K562 (cell line): ENCODE results near the gene TRNP1. TPM values are rescaled to one million over a fixed set of nuclear protein-coding genes. Genes with fewer than 3 reads are reported as not detected.
A peak's percentile ranks its signal among the peaks of the same experiment; 100 is the strongest.

Source experiments
- polyA plus RNA-seq, 8 experiments: library from polyadenylated mRNA; depleted of rRNA in 4 of 8; stranded (reverse) in 5 of 8; unstranded in 3 of 8; fragments of >200 nt; fragmentation: Nextera tagmentation in 2 of 8; fragmentation: Illumina TruSeq in 1 of 8; extraction: Ambion mirVana in 2 of 8; extraction: Trizol in 1 of 8; gene quantifications; 2 replicates each; pipeline versions ENCODE4 v1.2.1 to v1.2.3, GENCODE V29; 2011 to 2014; ENCODE audit warnings: inconsistent platforms in 1 of 8, missing spikeins in 1 of 8
- total RNA-seq, 7 experiments: library from RNA; depleted of rRNA in 6 of 7; stranded (reverse); fragments of >200 nt in 6 of 7; fragmentation: Illumina TruSeq in 2 of 7; extraction: Trizol in 2 of 7; gene quantifications; 2 replicates each; pipeline versions ENCODE4 v1.2.1 to v1.2.3, GENCODE V29; 2011 to 2021; ENCODE audit warnings: low replicate concordance in 1 of 7
- TF ChIP-seq, protein P1 (sequence below), 2 experiments: fragments of 450-650 bp; conservative IDR thresholded peaks; 2 replicates each; pipeline ENCODE4 v1.6.1; 2017; ENCODE audit warnings: mild to moderate bottlenecking in 2 of 2, moderate library complexity in 2 of 2

TRNP1 gene
- total and polyA plus RNA-seq, 9 of the 15 experiments (the other 6 are each of a cell fraction or from before 2014, with no cell fraction given): 0.03 to 1.3 (median 0.95) TPM

- TF ChIP-seq, protein P1, sequence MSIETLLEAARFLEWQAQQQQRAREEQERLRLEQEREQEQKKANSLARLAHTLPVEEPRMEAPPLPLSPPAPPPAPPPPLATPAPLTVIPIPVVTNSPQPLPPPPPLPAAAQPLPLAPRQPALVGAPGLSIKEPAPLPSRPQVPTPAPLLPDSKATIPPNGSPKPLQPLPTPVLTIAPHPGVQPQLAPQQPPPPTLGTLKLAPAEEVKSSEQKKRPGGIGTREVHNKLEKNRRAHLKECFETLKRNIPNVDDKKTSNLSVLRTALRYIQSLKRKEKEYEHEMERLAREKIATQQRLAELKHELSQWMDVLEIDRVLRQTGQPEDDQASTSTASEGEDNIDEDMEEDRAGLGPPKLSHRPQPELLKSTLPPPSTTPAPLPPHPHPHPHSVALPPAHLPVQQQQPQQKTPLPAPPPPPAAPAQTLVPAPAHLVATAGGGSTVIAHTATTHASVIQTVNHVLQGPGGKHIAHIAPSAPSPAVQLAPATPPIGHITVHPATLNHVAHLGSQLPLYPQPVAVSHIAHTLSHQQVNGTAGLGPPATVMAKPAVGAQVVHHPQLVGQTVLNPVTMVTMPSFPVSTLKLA (conservative IDR thresholded peaks at IDR 0.05): peak; percentile 78 to 88
- TF ChIP-seq, all 486 proteins: peak for 17
These were observed 56.1 kb downstream of the TRNP1 start (continued) for GRCh38 chr1:27049607-27050006.

Other genes with a start within 250 kb of the TRNP1 start
Only the 7 nearest of the 11 such genes appear.
- gene SFN, start 130.5 kb upstream of the TRNP1 start, total RNA-seq (2014; rRNA removed): 2.2 and 2.7 TPM in 2 replicates
- gene SFN, start 130.5 kb upstream of the TRNP1 start, total RNA-seq (2014; rRNA removed; fragmentation: Illumina TruSeq; extraction: Trizol): 0.38 and 0.73 TPM in 2 replicates
- gene SFN, start 130.5 kb upstream of the TRNP1 start, total RNA-seq (2015; rRNA removed; fragmentation: Illumina TruSeq; extraction: Trizol): 2.0 and 3.0 TPM in 2 replicates
- 3.1 and 3.7 TPM in 2 replicates for gene SFN, start 130.5 kb upstream of the TRNP1 start, total RNA-seq (2021)
- gene SFN, start 130.5 kb upstream of the TRNP1 start, polyA plus RNA-seq (2011; rRNA removed): 0.86 and 1.7 TPM in 2 replicates
- 2.7 and 3.4 TPM in 2 replicates for gene SFN, start 130.5 kb upstream of the TRNP1 start, polyA plus RNA-seq (2014; fragmentation: Illumina TruSeq; extraction: Trizol)
- under 1 TPM; 0.10 to 0.11 TPM for gene SFN, start 130.5 kb upstream of the TRNP1 start, polyA plus RNA-seq (2014; fragmentation: Nextera tagmentation; extraction: Ambion mirVana)
- gene SFN, start 130.5 kb upstream of the TRNP1 start, polyA plus RNA-seq (2014; rRNA removed): 3.8 and 3.9 TPM in 2 replicates
- gene GPN2, start 103.4 kb upstream of the TRNP1 start, total RNA-seq (2014; rRNA removed): 16.3 and 26.7 TPM in 2 replicates
- gene GPN2, start 103.4 kb upstream of the TRNP1 start, total RNA-seq (2014; rRNA removed; fragmentation: Illumina TruSeq; extraction: Trizol): 19.3 and 20.4 TPM in 2 replicates
- 27.0 and 28.0 TPM in 2 replicates for gene GPN2, start 103.4 kb upstream of the TRNP1 start, total RNA-seq (2015; rRNA removed; fragmentation: Illumina TruSeq; extraction: Trizol)
- 58.8 and 59.0 TPM in 2 replicates for gene GPN2, start 103.4 kb upstream of the TRNP1 start, total RNA-seq (2021)
- 45.1 and 64.7 TPM in 2 replicates for gene GPN2, start 103.4 kb upstream of the TRNP1 start, polyA plus RNA-seq (2011; rRNA removed)
- 23.2 and 34.0 TPM in 2 replicates for gene GPN2, start 103.4 kb upstream of the TRNP1 start, polyA plus RNA-seq (2014; fragmentation: Illumina TruSeq; extraction: Trizol)
- 10 to 100 TPM in 1 of 2 experiments, 1 to 10 TPM in 1; 9.9 to 11.4 TPM for gene GPN2, start 103.4 kb upstream of the TRNP1 start, polyA plus RNA-seq (2014; fragmentation: Nextera tagmentation; extraction: Ambion mirVana)
- 17.4 and 31.8 TPM in 2 replicates for gene GPN2, start 103.4 kb upstream of the TRNP1 start, polyA plus RNA-seq (2014; rRNA removed)
- gene GPATCH3, start 93.2 kb upstream of the TRNP1 start, total RNA-seq (2014; rRNA removed): 16.4 and 21.0 TPM in 2 replicates
- 8.6 and 9.9 TPM in 2 replicates for gene GPATCH3, start 93.2 kb upstream of the TRNP1 start, total RNA-seq (2014; rRNA removed; fragmentation: Illumina TruSeq; extraction: Trizol)
- 15.3 and 16.2 TPM in 2 replicates for gene GPATCH3, start 93.2 kb upstream of the TRNP1 start, total RNA-seq (2015; rRNA removed; fragmentation: Illumina TruSeq; extraction: Trizol)
- gene GPATCH3, start 93.2 kb upstream of the TRNP1 start, total RNA-seq (2021): 22.5 and 23.0 TPM in 2 replicates
- gene GPATCH3, start 93.2 kb upstream of the TRNP1 start, polyA plus RNA-seq (2011; rRNA removed): 5.4 and 7.2 TPM in 2 replicates
- gene GPATCH3, start 93.2 kb upstream of the TRNP1 start, polyA plus RNA-seq (2014; fragmentation: Illumina TruSeq; extraction: Trizol): 14.4 and 17.5 TPM in 2 replicates
- 1 to 10 TPM; 1.6 to 4.9 TPM for gene GPATCH3, start 93.2 kb upstream of the TRNP1 start, polyA plus RNA-seq (2014; fragmentation: Nextera tagmentation; extraction: Ambion mirVana)
- 13.3 and 16.1 TPM in 2 replicates for gene GPATCH3, start 93.2 kb upstream of the TRNP1 start, polyA plus RNA-seq (2014; rRNA removed)
- not detected in 2 replicates for gene NR0B2, start 79.7 kb upstream of the TRNP1 start, total RNA-seq (2014; rRNA removed)
- gene NR0B2, start 79.7 kb upstream of the TRNP1 start, total RNA-seq (2014; rRNA removed; fragmentation: Illumina TruSeq; extraction: Trizol): not detected in 2 replicates
- not detected in 2 replicates for gene NR0B2, start 79.7 kb upstream of the TRNP1 start, total RNA-seq (2015; rRNA removed; fragmentation: Illumina TruSeq; extraction: Trizol)
- gene NR0B2, start 79.7 kb upstream of the TRNP1 start, total RNA-seq (2021): not detected in 2 replicates
- not detected in 2 replicates for gene NR0B2, start 79.7 kb upstream of the TRNP1 start, polyA plus RNA-seq (2011; rRNA removed)
- gene NR0B2, start 79.7 kb upstream of the TRNP1 start, polyA plus RNA-seq (2014; fragmentation: Illumina TruSeq; extraction: Trizol): not detected in 2 replicates
- not detected for gene NR0B2, start 79.7 kb upstream of the TRNP1 start, polyA plus RNA-seq (2014; fragmentation: Nextera tagmentation; extraction: Ambion mirVana)
- gene NR0B2, start 79.7 kb upstream of the TRNP1 start, polyA plus RNA-seq (2014; rRNA removed): not detected in 2 replicates
- gene NUDC, start 71.9 kb upstream of the TRNP1 start, total RNA-seq (2014; rRNA removed): 234 and 265 TPM in 2 replicates
- 83.1 and 86.9 TPM in 2 replicates for gene NUDC, start 71.9 kb upstream of the TRNP1 start, total RNA-seq (2014; rRNA removed; fragmentation: Illumina TruSeq; extraction: Trizol)
- gene NUDC, start 71.9 kb upstream of the TRNP1 start, total RNA-seq (2015; rRNA removed; fragmentation: Illumina TruSeq; extraction: Trizol): 156 and 157 TPM in 2 replicates
- 160 and 170 TPM in 2 replicates for gene NUDC, start 71.9 kb upstream of the TRNP1 start, total RNA-seq (2021)
- 42.5 and 59.7 TPM in 2 replicates for gene NUDC, start 71.9 kb upstream of the TRNP1 start, polyA plus RNA-seq (2011; rRNA removed)
- gene NUDC, start 71.9 kb upstream of the TRNP1 start, polyA plus RNA-seq (2014; fragmentation: Illumina TruSeq; extraction: Trizol): 202 and 219 TPM in 2 replicates
- 10 to 100 TPM in 1 of 2 experiments, 1 to 10 TPM in 1; 9.8 to 18.1 TPM for gene NUDC, start 71.9 kb upstream of the TRNP1 start, polyA plus RNA-seq (2014; fragmentation: Nextera tagmentation; extraction: Ambion mirVana)
- 126 and 149 TPM in 2 replicates for gene NUDC, start 71.9 kb upstream of the TRNP1 start, polyA plus RNA-seq (2014; rRNA removed)
- gene KDF1, start 33.2 kb upstream of the TRNP1 start, total RNA-seq (2014; rRNA removed): 0.73 and 2.6 TPM in 2 replicates
- 0.62 and 0.73 TPM in 2 replicates for gene KDF1, start 33.2 kb upstream of the TRNP1 start, total RNA-seq (2014; rRNA removed; fragmentation: Illumina TruSeq; extraction: Trizol)
- 0.53 and 0.83 TPM in 2 replicates for gene KDF1, start 33.2 kb upstream of the TRNP1 start, total RNA-seq (2015; rRNA removed; fragmentation: Illumina TruSeq; extraction: Trizol)
- gene KDF1, start 33.2 kb upstream of the TRNP1 start, total RNA-seq (2021): 1.9 and 2.4 TPM in 2 replicates
- gene KDF1, start 33.2 kb upstream of the TRNP1 start, polyA plus RNA-seq (2011; rRNA removed): 1.4 and 4.8 TPM in 2 replicates
- 1.3 and 1.9 TPM in 2 replicates for gene KDF1, start 33.2 kb upstream of the TRNP1 start, polyA plus RNA-seq (2014; fragmentation: Illumina TruSeq; extraction: Trizol)
- under 1 TPM; 0.38 to 0.48 TPM for gene KDF1, start 33.2 kb upstream of the TRNP1 start, polyA plus RNA-seq (2014; fragmentation: Nextera tagmentation; extraction: Ambion mirVana)
- 1.0 and 1.3 TPM in 2 replicates for gene KDF1, start 33.2 kb upstream of the TRNP1 start, polyA plus RNA-seq (2014; rRNA removed)
- gene TENT5B, start 19.2 kb downstream of the TRNP1 start, total RNA-seq (2014; rRNA removed): 1.3 and 2.9 TPM in 2 replicates
- gene TENT5B, start 19.2 kb downstream of the TRNP1 start, total RNA-seq (2014; rRNA removed; fragmentation: Illumina TruSeq; extraction: Trizol): 0.25 and 0.29 TPM in 2 replicates
- gene TENT5B, start 19.2 kb downstream of the TRNP1 start, total RNA-seq (2015; rRNA removed; fragmentation: Illumina TruSeq; extraction: Trizol): 0.60 and 0.83 TPM in 2 replicates
- 1.6 and 1.7 TPM in 2 replicates for gene TENT5B, start 19.2 kb downstream of the TRNP1 start, total RNA-seq (2021)
- 0.39 and 0.61 TPM in 2 replicates for gene TENT5B, start 19.2 kb downstream of the TRNP1 start, polyA plus RNA-seq (2011; rRNA removed)
- gene TENT5B, start 19.2 kb downstream of the TRNP1 start, polyA plus RNA-seq (2014; fragmentation: Illumina TruSeq; extraction: Trizol): 0.48 and 0.54 TPM in 2 replicates
- under 1 TPM in 1 of 2 experiments, not detected in 1; 0.07 TPM for gene TENT5B, start 19.2 kb downstream of the TRNP1 start, polyA plus RNA-seq (2014; fragmentation: Nextera tagmentation; extraction: Ambion mirVana)
- gene TENT5B, start 19.2 kb downstream of the TRNP1 start, polyA plus RNA-seq (2014; rRNA removed): 0.93 TPM in 2 replicates